GM06990 (cell line): ENCODE results near the gene TMIE.
A peak's percentile ranks its signal among the peaks of the same experiment; 100 is the strongest.

Experiments
- DNase-seq: peaks from one replicate; pipeline ENCODE4 v3.0.0-alpha.2; 2011; ENCODE audit not compliant: insufficient read length; ENCODE audit errors: extremely low read depth
- H3K27me3 ChIP-seq: replicated peaks from 2 replicates; pipeline ENCODE4 v1.6.0; 2011; ENCODE audit warnings: low read length; ENCODE audit not compliant: control insufficient read depth, insufficient read depth
- H3K36me3 ChIP-seq: 2 replicates; pipeline ENCODE4 v1.5.1; 2011; ENCODE audit warnings: low read length; ENCODE audit not compliant: control insufficient read depth, insufficient read depth
- H3K4me3 ChIP-seq: replicated peaks from 2 replicates; pipeline ENCODE4 v1.5.1; 2011; ENCODE audit warnings: low read depth, mild to moderate bottlenecking, control low read depth, low read length
- TF ChIP-seq, protein P1 (sequence below): IDR thresholded peaks from 2 replicates; pipeline ENCODE4 v1.5.1; 2011; ENCODE audit warnings: low read length, control low read depth, mild to moderate bottlenecking, inconsistent platforms; ENCODE audit not compliant: insufficient read depth, poor library complexity, severe bottlenecking

TMIE gene

DNA sequence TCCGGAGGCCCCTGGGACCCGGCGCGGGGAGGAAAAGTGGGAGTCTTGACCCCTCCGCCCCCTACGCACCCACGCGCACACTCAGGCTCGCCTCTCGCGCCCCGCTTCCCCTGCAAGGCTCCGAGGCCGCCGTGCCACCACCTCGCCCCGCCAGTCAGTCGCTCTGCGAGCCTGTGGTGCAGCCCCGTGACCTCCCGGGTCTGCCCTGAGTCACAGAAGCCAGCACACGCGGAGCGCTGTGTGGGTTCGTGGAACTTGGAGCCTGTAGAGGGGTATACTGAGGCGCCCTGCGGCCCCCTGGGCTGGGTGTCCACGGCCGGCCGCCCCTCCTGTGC is 7.3 kb upstream of the TMIE start:
- Histone ChIP-seq H3K27me3 (0 out of 2 replicates have a peak, but pooled peaks cover 2% of the 10 kb centered on the region), H3K36me3 (no peaks in the 10 kb centered on the region), H3K4me3 (peak overlapping the region; percentile 45)
- peak; percentile 24 for DNase-seq
- TF ChIP-seq, protein P1, sequence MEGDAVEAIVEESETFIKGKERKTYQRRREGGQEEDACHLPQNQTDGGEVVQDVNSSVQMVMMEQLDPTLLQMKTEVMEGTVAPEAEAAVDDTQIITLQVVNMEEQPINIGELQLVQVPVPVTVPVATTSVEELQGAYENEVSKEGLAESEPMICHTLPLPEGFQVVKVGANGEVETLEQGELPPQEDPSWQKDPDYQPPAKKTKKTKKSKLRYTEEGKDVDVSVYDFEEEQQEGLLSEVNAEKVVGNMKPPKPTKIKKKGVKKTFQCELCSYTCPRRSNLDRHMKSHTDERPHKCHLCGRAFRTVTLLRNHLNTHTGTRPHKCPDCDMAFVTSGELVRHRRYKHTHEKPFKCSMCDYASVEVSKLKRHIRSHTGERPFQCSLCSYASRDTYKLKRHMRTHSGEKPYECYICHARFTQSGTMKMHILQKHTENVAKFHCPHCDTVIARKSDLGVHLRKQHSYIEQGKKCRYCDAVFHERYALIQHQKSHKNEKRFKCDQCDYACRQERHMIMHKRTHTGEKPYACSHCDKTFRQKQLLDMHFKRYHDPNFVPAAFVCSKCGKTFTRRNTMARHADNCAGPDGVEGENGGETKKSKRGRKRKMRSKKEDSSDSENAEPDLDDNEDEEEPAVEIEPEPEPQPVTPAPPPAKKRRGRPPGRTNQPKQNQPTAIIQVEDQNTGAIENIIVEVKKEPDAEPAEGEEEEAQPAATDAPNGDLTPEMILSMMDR = no peak

DNA sequence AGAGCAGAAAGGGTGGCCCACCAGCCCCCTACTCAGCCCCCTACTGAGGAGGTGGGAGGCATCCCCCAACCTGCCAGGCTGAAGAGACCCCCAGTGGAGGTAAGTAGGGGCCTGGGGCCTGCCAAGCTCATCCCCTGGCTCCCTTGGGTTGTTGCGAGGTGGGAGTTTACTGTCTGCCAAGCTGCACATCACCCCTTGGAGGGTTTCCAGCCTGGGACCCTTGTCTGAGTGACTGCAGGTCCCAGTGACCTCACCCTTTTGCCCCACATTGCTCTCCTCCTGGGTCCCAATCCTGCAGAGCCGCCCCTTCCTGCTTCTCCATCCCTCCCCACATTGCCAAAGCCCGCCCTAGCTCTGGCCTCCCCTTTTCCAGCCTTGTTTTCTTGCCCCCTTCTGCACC is 6.7 kb upstream of the TMIE start:
- H3K4me3 ChIP-seq = no peak overlapping the region
- H3K27me3 ChIP-seq = 0 out of 2 replicates have a peak, but pooled peaks cover 2% of the 10 kb centered on the region
- DNase-seq = no peak
- H3K36me3 ChIP-seq = no peaks in the 10 kb centered on the region
- TF ChIP-seq, protein P1 = no peak

DNA sequence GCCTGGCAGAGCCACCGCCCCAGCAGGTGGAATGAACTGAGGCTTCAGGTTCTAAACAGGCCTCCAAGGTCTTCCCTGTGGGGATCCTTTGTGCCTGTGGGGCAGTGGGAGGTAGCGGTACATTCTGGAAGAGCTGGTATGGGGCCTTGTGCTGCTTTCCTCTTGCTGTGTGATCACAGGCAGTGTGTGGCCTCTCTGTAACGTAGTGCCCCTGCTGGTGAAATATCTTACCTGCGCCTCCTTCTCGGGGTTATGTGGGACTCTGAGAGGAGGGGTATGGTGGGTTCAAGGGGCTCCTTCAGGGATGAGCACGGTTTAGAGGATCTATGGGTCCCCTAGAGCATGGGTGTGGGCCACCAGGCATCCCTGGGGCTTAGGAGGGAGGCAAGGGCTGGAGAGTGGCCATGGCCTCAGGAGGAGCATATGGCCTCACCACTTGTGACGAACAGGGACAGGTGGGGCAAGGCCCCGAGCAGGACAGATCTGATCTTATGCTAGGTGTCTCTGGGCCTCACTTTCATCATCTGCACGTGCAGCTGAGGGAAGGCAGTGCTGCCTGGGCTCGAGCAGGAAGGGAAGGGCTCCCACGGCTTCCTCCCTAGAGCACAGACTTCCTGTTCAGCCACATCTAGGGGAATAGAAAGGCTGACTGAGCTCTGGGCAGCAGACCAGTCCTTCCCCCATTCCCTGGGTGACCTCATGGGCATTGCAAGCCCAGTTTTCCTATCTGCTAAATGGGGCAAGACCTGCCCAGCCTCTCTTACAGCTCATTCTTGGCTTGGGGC is 5.8 kb upstream of the TMIE start:
- H3K36me3 ChIP-seq = no peaks in the 10 kb centered on the region
- no peak overlapping the region for H3K4me3 ChIP-seq
- TF ChIP-seq, protein P1 = peak; percentile 47
- DNase-seq = peak; percentile 25
- H3K27me3 ChIP-seq = 0 out of 2 replicates have a peak, but pooled peaks cover 2% of the 10 kb centered on the region

DNA sequence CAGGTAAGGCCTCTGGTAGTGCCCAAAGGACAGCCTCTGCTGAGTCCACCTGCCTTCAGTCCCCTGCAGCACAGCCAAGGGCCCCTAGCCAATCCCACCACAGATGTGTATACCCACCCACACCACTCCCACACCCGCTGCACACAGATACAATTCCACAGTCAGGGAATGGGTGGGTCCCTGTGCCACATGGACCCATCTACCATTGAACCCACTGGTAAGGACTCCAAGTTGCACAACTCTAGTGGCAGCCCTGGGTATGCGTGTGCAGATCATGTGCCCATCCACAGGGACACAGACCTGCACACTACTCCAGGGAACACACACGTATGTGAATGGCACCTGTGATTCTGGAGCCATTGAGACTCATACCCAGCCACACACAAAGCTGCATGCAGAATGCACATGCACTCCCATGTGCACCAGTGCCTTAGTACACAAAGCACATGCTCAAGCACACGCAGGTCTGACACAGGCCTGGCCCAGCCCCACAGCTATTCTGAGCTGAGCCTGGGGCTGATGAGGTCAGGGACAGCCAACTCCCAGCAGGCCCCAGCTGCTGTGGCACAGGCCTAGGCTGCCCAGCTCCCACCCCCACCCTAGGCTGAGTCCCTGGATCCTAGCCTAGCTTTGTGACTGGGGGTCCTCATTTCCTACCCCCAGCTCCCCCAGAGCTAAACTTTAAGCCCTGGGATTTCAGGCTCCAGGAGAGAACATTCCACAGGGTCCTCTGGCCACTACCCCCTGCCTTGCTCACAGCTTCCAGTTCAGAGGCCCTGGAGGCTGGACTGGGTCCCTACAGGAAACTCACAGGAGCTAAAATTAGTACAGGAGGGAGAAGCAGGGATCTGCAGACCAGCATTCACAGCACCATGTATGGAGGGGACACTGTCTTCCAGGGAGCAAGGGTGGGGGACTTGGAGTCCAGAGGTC is 5.0 kb upstream of the TMIE start:
- Histone ChIP-seq H3K4me3 (no peak overlapping the region), H3K36me3 (no peaks in the 10 kb centered on the region), H3K27me3 (0 out of 2 replicates have a peak, but pooled peaks cover 1% of the 10 kb centered on the region)
- no peak for DNase-seq
- TF ChIP-seq, protein P1 = no peak

DNA sequence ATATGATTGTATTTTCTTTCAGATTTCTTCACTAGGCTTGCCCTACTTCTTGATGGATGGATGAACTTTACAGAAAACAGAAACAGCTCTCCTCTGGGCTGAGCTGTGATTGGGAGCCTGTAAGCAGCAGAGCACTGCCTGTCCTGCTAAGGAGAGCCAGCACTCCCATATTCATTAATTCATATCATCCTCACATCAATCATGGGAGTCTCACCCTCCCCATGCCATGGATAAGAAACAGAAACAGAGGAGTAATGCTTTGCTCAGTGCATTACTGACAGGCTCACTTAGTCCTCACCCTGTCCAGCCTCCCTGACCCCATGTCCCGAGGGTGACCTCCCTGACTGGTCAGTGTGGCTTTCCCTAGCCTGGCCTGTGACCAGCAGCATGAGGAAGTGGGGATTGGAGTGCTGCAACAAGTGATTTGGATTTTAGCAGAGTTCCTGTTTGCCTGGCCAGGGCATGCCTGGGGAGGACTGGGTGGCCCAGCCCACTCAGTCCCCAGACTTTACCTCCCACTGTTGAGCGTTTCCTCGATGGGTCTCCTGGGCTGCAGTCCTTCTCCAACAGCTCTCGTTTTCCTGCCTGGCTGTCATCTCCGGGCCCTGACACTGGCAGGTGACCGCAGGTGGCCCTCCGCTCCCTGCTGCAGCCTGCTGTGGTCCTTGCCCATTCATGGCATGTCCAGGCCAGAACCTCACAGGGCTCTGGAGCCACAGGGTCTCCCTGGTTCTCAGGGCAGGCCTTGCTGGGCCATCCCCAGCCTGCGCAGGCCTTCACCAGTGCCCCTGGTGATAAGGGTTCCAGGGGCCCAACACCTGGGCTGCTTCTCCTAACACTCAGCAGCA is 1.3 kb upstream of the TMIE start:
- H3K36me3 ChIP-seq = no peaks in the 10 kb centered on the region

More for the DNA sequence above, 1.3 kb upstream of the TMIE start:
- no peaks in the 10 kb centered on the region for H3K27me3 ChIP-seq
- no peak overlapping the region for H3K4me3 ChIP-seq
- DNase-seq = no peak
- TF ChIP-seq, protein P1 = no peak
